Measurements from ENCODE around the gene HECTD2.
"Not testable (repeated sequence)": the region's sequence is repeated elsewhere in the genome, so short reads cannot be mapped to it uniquely, and the experiment has no call there.

HECTD2 gene

DNA sequence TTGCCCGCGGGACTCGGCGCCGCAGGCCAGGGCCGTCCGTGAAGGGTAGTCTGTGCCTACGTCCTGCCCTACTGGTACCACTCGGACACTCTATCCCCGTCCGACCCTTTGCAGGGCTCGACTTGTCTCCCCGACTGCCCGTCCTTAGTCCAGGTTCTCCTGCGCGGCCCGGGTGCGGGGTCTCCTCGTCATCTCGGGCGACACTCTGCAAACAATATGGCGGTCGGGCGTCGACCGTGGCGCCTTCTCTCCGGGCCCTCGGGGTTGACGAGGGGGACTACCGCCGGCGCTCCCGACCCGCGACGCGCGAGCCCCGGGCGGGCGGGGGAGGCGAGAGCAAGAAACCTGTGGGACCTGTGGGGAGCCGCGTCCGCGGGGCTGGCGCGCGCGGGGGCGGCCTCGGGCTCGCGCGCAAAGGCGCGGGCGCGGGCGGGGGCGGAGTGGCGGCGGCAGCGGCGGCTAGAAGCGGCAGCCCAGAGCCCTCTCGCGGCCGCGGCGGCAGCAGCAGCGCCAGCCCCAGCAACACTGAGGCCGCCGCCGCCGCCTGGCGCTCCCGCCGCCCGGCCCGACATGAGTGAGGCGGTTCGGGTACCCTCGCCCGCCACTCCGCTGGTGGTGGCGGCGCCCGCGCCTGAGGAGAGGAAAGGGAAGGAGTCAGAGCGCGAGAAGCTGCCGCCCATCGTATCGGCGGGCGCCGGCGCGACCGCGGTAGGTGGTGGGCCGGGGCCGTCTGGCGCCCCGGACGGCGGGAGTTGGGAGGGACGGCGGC is at the start of gene HECTD2:
TSS of gene HECTD2 (plus strand) at position 476 of the 769 bp plus-strand sequence. CDS start at position 571, 95 bp downstream.
- DNase-seq, result peak; percentile 27 to 62

GRCh38 chr10:91360461-91360860 is 49.7 kb upstream of the HECTD2 start:
- no peak for DNase-seq

GRCh38 chr10:91365519-91365918 is 44.6 kb upstream of the HECTD2 start:
- not testable (repeated sequence) for DNase-seq

- DNase-seq, result no peak
Observed at GRCh38 chr10:91366704-91367103, 43.4 kb upstream of the HECTD2 start.

GRCh38 chr10:91367127-91367531 is 43.0 kb upstream of the HECTD2 start:
- DNase-seq, result no peak

GRCh38 chr10:91367558-91367957 is 42.6 kb upstream of the HECTD2 start:
- no peak for DNase-seq

DNA sequence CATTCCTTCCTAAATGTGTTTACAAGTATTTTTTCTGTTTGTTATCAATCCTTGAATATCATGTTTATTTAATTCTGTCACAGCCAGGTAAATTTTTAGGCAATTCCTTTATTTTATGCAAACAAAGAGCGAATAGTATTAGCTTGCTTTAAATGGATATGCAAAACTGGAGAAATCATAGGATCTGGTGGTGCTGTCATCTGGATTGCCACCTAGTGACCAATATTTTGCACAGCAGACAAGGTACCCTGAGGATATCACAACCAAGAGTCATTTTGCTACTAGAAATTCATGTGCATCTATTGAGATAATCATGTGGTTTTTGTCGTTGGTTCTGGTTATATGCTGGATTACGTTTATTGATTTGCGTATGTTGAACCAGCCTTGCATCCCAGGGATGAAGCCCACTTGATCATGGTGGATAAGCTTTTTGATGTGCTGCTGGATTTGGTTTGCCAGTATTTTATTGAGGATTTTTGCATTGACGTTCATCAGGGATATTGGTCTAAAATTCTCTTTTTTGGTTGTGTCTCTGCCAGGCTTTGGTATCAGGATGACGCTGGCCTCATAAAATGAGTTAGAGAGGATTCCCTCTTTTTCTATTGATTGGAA is 40.1 kb upstream of the HECTD2 start:
- DNase-seq, result not testable (repeated sequence)

- no peak for DNase-seq
Observed at GRCh38 chr10:91374052-91374451, 36.1 kb upstream of the HECTD2 start.

GRCh38 chr10:91378061-91378460 is 32.1 kb upstream of the HECTD2 start:
- no peak for DNase-seq

- no peak for DNase-seq
Observed at GRCh38 chr10:91380873-91381256, 29.3 kb upstream of the HECTD2 start.

DNA sequence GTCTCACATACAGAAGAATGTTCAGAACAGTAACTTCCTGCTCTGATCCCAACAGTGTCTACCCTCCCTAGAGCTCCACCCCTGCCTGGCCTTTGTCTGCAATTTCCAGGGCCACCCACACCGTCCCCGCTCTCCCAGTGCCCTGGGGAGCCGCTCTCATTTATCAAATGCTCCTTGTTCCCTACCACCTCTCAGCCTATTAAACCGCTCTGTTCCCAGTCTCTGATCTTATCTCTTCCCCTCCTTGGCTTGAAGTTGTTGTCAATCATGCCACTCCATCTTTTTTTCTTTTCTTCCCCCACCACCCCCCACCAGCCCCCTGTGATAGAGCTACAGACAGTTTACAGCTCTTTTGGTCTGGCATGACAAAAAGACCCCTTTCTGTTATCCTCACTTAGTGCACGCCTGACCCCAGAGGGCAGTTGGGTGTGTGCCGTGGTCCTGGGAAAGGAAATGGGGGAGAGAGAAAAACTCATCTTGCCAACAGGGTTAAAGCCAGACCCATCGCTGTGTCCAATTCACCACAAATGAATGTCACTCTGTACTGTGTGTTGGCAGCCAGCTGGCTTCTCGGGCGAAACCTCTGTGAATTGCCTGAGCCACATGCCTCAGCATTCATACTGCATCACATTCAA is 28.8 kb upstream of the HECTD2 start:
- DNase-seq, result no peak

GRCh38 chr10:91385306-91386085 is 24.6 kb upstream of the HECTD2 start:
- DNase-seq, result no peak

- DNase-seq, result peak in 1 of 2 experiments; percentile 6
Observed at GRCh38 chr10:91389636-91390512, 20.3 kb upstream of the HECTD2 start.

GRCh38 chr10:91390513-91390825 is 19.7 kb upstream of the HECTD2 start:
- DNase-seq, result not testable (repeated sequence)

DNA sequence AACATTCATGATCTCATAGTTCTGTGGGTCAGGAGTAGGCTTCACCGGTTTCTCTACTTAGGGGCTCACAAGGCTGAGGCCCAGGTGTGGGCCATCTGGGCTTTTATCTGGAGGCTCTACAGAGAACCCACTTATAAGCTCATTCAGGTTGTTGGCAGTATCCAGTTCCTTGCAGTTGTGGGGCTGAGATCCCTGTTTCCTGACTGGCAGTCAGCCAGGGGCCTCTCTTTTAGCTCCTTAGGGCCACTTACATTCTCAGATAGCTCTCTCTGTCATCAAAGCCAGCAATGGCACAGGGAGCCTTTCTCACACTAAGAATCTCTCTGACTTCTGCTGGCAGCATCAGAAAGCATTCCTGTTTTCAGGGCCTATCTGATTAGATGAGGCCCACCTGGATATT is 18.2 kb upstream of the HECTD2 start:
- DNase-seq, result peak; percentile 32 to 56

DNA sequence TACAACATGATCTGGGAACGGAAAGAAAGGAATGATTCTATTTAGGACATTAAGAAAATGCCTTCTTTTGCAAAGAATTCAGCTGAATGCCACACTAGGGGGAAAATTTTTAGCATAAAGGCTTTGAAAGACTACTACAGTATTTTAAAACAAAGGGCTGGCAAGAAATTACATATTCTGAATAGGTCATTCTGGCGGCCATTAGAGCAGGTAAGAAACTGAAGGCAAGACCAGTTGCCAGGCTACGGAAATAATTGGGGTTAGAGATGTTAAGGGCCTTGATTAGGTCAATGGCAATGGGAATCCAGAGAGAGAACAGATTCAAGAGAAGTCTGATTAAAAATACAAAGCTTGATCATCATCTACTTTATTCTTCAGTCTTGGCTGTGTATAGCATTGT is 3.8 kb upstream of the HECTD2 start:
- DNase-seq, result no peak

DNA sequence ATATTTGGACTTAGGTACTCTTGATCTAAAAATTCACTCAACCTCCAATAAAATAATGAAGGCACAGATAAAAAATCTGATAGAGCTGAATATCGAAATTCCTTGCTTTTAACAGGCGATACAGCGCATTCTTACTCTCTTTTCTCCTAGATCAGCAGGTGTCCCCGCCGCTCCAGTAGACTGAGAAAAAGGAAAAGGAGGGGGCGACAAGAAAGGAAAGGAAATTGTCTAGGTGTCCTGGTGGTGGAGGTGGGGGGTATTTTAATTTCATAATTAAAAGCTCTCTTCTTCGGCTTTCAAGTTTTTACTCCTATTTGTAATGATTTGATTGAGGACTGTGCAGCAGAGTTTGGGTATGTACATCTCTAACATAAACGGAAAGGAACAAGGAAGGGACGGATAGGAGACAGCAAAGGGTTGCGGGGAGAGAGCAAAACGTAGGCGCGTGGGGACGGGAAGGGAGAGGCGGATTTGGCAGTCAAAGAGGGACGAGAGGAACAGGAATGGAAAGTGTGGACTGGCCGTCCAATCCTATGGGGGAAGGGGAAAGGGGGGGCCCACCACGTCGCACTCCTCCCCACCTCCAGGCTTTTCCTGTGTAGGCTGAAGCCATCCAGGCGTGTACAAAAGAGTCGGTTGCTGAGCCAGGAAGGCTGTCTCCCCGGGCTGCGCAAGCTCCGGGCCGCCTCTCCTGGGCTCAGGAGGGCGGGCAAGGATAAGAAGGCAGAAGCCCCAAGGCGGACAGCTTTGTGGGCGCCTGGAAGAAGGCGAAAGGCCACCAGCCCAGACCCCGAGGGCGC is 875 bp upstream of the HECTD2 start:
- DNase-seq, result peak; percentile 47 to 55

DNA sequence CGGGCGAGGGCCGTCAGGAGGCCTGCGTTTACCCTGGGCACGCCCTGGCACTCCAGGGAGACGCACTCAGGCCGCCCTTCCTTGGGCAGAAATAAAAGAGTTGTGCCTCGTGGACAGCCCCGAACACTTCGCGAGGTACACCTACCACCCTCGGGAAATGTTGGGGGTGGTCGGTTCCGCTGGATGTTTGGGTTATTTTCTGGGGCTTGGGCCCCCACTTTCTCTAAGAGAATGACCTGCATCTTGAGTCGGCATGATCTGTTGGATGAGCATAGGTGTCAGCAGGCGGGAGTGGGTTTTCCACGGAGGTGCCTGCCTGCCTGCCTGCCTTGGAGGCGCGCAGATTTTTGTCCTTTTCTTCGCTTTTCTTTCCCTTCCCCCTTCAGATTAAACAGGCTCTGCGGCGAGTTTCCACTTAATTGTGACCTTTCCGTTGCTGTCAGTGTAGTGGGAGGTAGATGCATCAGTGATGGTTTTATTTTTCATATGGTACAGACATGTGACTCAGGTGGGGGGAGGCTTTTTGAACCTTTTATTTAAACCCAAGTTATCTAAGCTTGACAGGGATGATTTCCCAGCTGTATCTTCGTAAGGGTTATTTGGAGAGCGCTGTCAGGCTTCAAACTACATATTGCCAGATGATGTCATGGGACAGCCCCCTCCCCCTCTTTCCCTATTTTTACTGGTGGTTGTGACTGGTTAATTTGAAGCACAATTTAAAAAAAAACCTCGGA is 661 bp downstream of the HECTD2 start:
- no peak for DNase-seq

DNA sequence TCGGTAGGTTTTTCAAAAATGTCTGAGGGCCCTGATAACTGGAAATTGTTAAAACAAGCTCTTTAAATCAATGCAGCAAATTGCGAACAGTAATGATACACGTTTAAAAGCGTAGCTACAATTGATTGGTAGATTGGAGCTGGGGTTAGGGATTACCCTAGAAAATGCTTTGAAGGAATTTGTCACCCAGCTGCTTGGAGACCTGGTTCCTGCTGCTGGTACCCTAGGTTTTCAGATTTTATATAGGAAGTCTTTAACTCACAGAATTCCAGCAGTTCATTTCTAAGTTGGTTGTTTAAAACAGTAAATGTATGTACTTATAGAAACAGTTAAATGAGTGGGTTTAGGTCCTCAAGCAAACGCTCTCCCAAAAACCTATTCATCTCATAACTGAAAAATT is 1.5 kb downstream of the HECTD2 start:
- DNase-seq, result no peak

- no peak for DNase-seq
Observed at GRCh38 chr10:91412354-91413087, 2.4 kb downstream of the HECTD2 start.
